ENCODE measurements around the gene NGB.

- TF ChIP-seq EZH2 (IDR thresholded peaks at IDR 0.05) = no peak
- TF ChIP-seq FOXP2 (optimal IDR thresholded peaks at IDR 0.05; ENCODE audit: control extremely low read depth, extremely low read length, insufficient read depth) = no peak
These were observed 25.9 kb upstream of the NGB start for GRCh38 chr14:77296906-77297305.

Data from SK-N-MC (cell line).